ENCODE measurements around the gene STAC3.
"Not testable (repeated sequence)": the region's sequence is repeated elsewhere in the genome, so short reads cannot be mapped to it uniquely, and the experiment has no call there.

Gene STAC3

DNA sequence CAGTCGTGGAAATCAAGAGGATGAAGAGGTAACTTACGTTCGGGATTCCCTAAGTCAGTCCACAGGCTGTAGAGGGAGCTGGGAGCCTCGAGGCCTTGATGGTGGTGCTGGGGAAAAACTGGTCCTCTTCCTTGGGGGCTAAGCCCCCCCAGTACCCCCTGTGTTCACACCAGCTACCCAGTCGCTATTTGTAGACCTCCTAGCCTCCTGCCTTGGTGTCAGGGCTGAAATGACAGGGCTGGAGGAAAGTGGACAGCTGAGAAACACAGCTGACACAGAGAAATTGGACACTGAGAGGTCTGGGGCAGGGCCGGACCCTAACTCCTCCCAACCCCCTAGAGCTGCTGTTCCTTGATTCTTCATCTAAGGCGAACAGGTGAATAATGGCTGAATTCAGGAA, at the start of gene STAC3:
TSS of gene STAC3 (minus strand) at position 232 of the 400 bp plus-strand sequence. CDS start 1,551 bp downstream, outside the sequence.
- DNase-seq, result no peak

DNA sequence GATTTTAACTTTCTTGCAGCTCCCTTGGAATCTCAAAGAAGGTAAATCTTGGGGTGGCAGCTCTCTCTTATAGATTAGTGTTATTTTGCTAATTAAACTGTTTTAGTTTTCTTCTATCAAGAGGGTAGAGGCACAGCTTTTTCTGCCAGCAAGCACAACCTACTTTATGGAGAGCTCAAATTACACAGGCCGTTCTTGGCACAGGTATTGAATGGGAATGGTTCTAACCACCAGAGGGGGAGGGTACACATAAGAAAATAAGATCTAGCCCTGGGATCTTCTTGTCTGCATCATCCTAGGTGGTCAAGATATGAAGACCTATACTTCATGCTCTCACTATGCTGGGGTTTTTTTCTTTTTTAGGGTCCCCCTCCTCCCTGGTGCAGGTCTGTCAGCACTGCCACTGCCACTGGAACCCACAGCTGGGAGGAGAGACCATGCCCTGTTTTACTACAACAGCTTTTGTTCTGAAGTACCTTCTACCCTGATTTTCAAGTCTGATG, 48.6 kb upstream of the STAC3 start:
- no peak for DNase-seq

DNA sequence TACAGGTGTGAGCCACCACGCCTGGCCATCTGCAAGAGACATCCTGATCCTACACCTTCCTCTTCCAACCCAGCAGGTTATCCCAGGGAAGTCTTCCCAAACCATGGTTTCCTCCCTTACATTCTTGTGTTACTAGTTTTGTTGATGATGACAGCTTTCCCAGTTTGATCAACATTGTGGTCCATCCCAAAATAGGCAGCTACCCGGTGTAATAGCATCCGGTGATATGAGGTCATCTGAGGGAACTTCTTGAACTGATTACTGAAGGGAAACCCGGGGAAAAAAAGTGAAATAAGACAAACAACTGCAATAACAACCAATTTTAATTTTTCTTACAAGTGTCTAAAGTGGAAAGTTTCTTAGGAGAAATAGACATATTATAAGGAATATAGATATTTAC, 45.3 kb upstream of the STAC3 start:
- no peak for DNase-seq

DNA sequence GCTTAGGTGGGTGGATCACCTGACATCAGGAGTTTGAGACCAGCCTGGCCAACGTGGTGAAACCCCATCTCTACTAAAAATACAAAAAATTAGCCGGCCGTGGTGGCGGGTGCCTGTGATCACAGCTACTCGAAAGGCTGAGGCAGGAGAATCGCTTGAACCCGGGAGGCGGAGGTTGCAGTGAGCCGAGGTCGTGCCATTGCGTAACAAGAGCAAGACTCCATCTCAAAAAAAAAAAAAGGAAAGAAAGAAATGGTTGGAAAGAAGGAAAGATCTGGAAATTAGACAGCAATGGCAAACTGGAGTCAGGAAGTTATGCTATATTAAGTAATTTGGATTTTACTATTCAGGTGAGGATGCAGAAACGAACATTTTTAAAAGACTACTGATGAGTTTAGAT, 31.1 kb upstream of the STAC3 start:
- not testable (repeated sequence) for DNase-seq

DNA sequence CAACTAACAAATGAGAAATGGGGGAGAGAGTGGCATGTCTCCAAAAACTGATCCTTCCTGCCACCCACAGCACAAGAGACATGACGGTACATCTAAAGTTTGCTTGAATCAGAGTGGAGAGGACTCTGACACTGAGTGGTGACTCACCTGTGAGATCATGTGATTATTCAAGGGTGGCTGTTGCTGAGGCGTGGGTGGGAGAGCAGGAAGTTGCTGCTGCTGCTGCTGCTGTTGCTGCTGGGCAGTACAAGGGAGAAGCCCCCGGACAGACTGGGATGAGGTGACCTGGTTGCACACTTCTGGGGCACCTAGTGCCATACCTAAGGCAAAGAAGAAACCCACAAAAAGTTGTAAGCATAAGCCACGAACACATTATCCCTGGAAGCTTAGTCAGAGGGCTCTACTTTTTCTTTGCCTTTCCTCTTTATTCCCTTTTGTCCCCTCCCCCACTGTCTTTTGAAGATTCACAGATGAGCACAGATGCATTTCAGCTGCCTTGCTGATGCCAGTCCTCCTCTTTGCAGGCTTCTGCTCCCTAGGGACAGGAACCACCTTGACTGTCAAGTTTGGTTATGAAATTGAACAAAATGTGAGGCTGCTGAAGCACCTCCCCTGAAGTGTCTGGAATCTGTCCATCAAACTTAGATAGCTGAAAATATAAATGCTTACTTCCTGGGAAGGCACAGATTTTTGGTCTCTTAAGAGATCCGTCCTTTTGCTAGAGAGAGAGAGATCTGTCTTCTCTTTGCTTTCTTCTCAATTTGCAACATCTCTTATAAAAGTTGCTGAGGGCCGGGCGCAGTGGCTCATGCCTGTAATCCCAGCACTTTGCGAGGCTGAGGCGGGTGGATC, 29.4 kb upstream of the STAC3 start:
- DNase-seq, result peak; percentile 96

DNA sequence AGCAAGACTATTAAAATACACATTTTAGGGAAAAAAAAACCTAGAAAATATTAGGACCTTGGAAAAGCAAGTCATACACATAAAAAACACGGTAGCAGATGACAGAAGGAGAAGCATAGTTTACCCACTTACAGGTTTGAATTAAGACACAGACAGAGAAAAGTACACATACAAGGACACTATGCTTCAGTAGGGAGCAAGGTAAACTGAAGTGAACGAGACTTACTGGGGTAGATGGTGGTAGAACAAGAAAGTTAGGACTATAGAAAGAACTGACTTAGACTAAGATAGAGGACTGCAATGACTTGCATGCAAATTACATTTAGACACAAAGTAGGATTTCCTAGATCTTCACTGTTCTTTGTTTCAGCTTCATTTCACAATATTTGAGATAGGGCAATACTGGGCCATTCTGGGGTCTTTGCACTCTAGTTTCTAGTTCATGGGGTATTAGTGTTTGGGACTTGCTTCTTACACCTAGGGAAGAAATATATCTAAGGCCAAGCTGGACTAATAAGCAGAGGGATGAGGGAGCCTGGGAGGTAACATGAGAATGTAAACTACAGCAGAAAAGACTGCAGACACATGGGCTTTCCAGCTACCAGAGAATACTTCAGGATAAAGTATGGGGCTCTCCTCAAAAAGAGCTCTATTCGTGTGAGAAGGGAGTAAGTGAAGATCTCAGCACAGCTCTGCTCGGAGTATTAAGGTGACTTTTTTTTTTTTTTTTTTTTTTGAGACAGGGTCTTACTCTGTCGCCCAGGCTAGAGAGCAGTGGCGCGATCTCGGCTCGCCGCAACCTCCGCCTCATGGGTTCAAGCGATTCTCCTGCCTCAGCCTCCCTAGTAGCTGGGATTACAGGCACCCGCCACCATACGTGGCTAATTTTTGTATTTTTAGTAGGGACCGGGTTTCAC, 27.7 kb upstream of the STAC3 start:
- no peak for DNase-seq

DNA sequence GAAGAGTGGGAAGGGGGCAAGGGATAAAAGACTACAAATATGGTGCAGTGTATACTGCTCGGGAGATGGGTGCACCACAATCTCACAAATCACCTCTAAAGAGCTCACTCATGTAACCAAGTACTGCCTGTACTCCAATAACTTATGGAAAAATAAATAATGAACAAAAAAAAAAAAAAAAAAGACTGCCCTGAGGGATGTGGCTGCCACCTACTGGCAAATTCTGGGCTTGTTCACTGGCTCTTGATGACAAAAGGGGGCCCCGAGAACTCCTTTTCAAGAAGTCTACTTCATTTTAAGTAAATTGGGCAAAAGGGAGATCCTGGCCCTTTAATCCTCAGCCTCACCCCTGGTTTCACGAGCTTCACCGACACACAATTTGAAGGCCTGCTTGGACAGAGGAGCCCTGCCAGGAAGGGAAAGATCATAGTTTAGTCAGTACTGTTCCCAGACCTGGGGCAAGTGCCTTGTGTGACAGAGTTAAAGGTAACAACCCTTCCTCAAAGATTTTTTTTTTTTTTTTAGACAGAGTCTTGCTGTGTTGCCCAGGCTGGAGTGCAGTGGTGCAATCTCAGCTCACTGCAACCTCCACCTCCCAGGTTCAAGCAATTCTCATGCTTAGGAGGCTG, 26.1 kb upstream of the STAC3 start:
- peak; percentile 63 for DNase-seq

DNA sequence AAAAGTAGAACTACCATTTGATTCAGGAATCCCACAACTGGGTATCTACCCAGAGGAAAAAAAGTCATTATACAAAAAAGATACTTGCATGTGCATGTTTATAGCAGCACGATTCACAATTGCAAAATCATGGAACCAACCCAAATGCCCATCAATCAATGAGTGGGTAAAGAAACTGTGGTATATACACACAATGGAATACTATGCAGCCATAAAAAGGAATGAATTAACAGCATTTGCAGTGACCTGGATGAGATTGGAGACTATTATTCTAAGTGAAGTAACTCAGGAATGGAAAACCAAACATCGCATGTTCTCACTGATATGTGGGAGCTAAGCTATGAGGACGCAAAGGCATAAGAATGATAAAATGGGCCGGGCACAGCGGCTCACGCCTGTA, 25.2 kb upstream of the STAC3 start:
- not testable (repeated sequence) for DNase-seq

DNA sequence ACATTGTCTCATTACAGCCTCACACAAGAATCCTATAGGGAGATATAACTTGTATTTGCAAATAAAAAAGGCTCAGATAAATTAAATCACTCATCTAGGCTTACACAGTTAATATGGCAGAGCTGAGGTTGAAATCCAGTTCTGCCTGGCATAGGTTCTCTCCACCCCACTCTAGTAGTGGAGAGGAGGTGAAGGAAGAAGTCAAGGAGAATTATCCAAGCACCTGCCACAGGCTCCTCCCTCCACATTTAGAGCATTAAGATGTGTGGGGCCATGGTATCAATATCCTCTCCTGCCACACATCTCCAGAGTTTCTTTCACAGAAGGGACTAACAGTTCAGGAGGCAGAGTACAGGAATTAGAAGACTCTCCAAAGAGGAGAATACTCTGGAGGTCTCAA, 22.5 kb upstream of the STAC3 start:
- DNase-seq, result no peak

DNA sequence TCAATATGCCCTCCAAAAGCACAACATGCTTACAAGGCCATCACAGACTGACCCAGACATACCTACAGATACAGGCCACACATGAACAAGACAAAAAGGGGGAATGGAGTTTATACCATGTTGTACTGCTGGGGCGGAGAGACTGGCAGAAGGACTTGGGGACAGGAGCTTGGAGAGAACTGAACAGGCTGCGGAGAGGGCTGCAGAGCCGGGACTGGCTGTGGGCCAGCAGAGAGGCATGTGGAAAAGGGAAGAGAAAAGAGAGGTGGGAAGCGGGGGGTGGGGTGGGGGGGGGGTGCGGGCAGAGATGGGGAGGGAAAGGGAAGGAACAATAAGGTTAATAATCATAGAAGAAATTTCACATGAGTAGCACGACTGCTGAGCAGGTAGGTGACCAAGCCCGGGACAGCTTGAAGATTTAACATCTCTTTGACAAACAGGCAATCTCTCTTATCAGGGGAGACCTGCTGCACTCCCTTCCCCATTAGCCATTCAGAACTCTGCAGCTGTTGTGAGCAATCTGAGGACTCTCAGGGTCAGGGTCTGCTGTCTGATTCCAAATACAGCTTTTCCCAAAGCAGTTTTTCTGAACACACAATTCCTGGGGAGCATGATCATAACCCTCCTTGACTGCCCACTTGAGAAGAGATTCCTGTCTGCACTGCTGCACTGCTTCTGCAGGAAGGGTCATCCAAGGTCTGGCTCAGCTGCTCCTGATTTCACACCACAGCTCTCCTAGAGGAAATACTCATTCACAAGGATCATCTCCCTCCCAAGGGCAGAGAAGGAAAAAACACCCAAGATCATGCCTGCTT, 21.6 kb upstream of the STAC3 start:
- DNase-seq, result no peak

DNA sequence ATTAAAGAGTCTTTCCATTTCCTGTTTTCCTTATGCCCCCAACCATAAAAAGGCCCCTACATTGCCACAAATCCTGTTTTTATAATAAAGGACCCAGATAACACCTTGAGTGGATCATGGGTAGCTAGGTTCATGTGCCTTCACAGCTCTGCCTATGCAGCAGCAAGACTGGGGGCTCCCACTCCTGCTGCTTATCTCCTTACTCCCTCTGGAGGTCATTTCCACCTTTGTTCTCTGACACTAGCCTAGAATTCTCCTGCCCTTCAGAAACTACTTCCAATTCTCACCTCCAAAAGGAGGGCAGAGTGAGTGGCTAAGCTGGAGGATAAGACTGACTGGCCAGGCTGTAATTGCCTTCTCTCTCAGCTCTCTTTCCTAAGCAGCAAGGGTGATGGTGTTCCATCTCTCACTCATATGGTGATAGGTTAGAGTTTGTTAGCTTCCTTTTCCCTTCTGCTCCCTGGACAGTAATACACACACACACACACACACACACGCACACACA, 20.0 kb upstream of the STAC3 start:
- DNase-seq, result no peak

DNA sequence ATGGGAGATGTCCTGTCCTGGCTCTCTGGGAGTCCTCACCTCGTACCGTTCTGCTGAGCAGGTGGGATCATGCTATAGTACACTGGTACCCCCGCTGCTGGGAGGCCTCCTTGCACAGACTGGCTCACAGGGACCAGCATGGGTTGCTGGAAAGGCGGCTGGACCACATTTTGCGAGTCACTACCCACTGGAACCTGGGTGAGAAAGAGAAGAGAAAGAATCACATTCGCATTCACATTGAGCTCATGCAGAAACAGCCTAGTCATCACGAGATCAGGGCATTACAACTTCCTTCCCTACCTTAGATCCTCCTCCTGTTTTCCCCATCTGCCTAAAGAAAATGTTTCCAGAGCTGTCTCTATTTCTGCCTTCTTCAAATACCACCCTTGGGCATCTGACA, 17.3 kb upstream of the STAC3 start:
- no peak for DNase-seq

DNA sequence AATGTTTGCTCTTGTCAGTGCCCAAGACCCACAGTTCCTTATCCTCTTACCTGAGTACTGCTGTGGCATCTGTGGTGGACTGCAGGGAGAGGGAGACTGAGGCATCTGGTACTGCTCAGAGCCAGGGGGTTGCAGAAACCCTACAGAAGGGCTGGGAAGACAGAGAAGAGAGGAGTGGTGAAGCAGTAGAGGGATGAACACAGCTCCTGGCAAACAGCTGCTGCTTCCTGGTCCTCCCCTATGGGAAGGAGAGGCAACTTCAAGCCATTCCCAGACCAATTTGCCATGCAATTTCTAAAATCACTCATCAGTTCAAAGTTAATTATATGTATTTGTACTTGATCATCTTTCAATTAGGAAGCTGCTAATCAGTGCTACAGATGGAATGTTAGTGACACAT, 15.7 kb upstream of the STAC3 start:
- DNase-seq, result no peak

DNA sequence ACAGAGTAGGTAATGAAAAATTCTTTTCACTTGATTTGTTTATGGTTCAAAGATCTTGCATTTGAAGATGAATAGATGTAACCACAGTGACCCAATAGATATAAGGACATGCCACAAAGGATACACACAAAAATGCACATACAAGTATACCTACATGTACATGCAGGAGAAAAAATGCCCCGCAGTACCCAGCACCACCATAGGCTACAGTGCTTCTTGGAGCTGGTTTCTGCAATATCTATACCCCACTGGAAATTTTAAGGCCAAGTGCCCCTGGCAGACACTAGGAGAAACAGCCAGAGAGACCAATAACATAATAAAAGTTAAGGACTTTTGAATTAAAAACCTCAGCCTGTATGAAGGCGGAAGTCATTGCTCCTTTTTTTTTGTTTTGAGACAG, 12.1 kb upstream of the STAC3 start:
- no peak for DNase-seq

DNA sequence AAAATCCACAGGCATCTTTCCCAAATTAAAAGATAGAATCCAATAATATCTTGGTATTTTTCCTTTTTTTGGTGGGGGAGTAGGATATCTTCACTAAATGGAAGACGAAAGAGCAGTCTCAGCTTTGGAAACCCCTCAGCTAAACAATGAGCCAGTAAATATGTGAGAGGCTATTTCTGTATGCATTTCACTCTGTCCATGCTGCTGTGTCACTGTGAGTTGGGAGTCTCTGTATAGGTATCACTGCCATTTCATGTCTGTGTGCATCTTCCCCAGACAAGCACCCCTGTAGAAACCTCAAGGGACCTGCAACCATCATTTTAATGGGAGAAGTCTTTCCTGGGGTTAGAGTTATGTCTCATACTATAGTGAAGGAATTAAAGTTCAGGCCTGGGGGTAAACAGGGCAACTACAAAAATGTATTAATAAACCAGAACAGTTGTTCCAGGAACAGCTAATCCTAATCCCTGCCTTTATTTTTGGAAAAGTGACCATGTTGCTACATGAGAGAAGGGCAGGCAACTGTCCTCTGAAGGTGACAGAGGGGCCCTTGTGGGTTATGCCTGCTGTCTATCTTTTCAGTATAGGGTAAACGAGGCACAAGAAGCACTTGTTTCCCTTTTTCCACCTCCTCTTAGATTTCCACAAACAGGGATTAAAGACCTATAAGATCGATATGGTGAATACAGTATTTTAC, 11.3 kb upstream of the STAC3 start:
- no peak for DNase-seq

DNA sequence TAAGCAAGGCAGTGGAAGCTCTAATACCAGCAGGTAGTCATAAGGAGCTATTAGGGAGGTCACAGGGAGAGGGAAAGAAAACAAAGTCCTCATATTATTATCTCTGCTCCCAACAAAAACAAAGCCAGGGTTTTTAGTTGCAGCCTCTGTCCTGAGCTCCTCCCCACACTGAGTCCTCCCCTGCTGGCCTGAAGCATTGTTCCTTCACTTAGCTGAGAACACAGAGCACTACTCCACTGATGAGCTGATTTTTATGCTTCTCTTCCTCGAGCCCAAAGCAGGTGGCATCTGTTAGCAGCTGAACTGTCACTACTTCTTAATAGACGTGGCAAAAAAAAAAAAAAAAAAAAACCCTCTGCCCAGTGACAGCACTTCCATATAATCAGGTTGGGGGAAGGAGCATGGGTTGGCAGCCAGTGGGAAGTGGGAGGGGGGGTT, 10.5 kb upstream of the STAC3 start:
- peak; percentile 39 for DNase-seq

DNA sequence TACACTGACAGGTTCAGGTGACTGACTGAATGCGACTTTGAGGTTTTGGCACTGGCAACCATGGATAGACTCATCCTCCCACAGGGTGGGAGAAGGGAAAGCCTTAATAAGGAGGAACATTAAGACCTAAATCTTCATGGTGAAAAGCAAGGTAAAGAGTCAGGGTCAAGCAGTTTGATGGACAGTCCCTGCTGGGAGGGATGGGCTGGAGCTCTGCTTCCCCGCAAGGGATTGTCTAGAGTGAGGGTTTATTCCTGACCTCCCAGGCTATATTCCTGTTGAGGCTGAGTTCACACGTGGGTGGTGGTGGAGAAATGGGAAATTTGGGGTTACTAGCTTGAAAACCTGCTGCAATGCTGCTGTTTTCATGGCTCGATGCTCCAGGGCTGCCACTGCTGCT, 9.4 kb upstream of the STAC3 start:
- DNase-seq, result no peak

DNA sequence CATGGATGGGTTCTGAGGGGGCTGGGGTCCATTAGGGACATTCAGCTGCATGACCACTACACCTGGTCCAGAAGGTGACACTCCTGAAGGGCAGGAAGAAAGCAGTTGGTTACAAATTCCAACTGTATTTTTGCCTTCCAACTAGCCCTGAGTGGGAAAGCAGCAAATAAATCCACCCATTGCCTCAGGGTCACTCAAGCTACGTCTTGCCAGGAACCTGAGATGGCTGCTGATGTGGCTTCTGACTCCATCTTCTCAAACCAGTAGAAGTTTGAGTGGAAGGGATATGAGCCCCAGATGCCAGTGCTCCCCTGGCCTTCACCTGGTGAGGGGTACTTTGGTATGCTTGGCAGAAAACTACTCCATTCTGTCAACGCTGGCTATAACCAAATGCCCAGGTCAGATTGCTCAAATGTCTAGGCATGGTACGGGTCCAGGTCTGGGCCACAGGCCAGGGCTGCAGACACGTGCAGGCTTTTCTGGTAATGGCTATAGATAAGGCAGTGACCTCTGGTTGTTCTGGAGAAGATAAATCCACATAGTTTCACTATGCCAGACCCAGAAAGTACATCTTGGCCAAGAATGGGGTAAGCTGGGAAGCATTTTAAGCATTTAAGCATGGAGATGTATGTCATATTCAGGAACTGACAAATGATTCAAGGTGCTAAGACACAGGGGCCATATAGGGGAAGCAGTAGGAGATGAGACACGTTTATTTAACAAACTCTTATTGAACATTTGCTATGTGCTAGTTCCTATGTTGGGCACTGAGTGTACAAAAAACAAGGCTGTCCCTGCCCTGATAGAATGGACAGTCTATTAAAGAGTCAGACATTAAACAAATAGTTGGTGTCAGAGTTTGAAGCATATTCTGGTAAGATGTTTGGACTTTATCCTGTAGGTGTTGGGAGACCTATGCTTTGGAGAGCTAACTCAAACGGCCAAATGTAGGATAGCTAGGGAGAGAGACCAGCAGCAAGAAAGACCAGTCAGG, 8.3 kb upstream of the STAC3 start:
- DNase-seq, result no peak

DNA sequence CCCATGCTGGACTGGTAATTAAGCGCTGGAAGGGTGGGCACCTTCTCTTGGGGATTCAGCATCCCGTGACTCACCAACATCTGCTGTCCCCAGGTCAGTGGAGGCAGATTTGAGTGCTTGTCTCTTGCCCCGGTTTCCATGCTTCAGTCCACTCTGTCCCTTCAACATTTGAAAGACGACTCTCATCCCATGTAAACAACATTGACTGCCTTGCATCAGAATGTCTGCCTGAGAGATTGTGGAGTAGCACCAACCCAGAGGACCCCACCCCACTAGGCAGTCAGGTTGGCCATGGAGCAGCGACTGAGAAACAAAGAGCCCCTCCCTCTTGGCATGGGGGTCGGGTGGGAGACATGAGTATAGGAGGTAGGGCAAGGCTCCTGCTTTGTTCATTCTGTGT, 4.9 kb upstream of the STAC3 start:
- DNase-seq, result no peak
